HS-5 (cell line): ENCODE data around the gene CSTA.

Experiments used
- DNase-seq: peaks from one replicate; pipeline ENCODE4 v3.0.0-alpha.2; 2012; ENCODE audit warnings: low read depth

Gene CSTA

DNA sequence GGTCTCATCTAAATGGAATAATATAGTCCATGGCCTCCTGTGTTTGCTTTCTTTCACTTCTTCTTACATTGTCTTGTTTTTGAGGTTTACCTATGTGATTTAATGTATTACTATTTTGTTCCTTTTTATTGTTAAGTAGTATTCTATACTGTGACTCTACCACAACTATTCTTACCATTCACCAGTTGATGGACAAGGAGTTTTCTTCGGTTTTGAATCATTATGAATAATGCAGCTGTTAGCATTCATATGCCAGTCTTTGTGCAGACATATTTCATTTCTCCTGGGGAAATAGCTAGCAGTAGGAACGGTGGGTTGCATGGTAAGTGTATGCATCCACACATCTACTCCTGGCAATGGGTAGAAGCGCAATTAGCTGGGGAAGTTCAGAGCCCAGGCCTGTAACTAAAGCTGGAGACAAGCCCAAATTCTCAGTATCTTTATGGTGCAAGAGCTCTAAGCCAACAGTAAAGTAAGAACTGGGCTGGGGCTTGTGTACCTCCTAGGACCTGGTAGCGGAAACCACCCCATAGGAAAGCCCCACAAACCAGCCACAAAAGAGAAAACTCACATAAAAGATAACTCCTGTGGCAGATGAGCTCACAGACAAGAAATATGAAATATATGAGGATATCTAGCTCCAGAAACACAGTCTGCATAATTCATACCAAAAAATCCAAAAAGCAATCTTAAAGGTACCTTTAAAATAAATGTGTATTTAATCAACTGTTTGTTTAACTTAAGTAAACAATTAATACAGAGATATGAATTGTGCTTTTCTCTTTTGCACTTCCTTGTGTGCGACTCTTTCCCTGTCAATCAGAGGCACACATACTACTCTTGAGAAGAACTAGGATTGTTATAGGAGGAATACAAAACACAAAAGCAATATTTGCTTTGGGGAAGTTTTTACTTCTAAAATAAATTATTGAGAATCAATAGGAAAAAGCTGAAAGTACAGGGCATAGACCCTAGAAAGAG lies 2.7 kb upstream of the CSTA start:
- no peak for DNase-seq

GRCh38 chr3:122325769-122326168 lies 721 bp downstream of the CSTA start:
- no peak for DNase-seq

DNA sequence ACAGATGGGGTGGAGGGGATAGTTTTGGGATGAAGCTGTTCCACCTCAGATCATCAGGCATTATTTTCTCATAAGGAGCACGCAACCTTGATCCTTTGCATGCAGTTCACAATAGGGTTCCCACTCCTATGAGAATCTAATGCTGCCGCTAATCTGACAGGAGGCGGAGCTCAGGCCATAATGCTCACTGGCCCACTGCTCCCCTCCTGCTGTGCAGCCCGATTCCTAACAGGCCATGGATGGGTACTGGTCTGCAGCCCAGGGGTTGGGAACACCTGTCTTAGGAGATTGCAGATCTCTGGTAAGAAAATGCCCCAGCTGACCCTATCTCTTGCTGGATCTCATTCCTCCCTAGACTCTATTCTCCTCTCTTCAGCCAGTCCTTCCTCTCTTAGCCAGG lies 6.8 kb downstream of the CSTA start:
- no peak for DNase-seq

DNA sequence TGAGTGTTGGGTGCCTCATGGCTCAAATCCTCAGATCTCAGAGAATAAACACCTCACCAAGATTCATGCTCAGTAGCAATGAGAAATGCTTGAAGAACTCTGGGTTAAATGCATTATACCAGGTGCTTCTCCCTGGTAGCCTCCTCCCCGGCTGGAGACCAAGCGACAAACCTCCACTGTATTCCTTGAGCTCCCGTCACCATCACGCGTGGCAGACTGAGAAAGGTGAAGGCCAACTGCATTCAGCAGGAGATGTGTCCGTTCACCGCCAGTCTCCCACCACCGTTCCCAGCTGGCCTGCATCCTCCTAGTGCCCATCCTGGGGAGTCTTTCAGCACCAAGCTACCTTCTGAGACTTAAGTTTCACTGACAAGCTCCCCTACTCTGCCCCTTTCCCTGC lies 7.5 kb downstream of the CSTA start:
- DNase-seq = no peak

DNA sequence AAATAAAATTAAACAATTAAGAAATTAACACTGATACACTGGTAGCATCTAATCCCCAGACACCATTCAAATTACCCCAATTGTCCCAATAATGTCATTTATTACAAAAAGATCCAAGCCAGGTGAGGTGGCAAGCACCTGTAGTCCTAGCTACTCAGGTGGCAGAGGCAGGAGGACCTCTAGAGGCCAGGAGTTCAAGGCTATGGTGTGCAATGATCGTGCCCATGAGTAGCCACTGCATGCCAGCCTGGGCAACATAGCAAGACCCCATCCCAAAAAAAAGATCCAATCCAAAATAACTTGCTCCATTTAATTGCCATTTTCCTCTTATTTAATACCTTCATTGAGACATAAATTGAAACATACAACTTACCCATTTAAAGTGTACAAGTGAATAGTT lies 17.8 kb downstream of the CSTA start:
- no peak for DNase-seq

DNA sequence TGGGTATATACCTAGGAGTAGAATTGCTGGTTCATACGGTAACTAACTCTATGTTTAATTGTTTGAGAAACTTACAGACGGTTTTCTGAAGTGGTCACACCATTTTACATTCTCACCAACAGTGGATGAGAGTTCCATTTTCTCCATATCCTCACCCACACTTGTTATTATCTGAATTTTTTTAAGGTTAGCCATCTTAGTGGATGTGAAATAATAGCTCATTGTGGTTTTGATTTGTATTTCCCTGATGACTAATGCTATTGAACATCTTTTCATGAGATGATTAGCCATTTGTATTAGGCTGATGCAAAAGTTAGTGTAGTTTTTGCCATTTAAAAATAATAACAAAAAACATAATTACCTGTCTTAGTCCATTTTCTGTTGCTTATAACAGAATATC lies 18.6 kb downstream of the CSTA start:
- DNase-seq = no peak

DNA sequence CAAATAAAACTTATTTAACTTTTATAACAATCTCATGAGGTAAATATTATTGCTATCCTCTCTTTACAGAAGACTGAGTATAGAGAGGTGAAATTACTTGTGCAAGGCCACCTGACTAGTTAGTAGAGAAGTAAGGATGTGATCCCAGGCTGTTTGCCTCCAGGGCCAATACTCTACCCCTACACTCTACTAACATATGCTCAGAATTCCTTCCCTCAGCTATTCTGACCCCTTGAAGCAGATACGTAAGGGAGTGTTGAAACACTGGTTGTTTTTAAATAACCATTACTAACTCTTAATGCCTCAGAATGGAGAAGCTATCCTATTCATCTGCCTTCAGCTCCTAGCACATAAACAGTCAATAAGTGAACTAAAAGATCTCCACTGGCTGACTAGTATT lies 24.1 kb downstream of the CSTA start:
- DNase-seq = no peak

DNA sequence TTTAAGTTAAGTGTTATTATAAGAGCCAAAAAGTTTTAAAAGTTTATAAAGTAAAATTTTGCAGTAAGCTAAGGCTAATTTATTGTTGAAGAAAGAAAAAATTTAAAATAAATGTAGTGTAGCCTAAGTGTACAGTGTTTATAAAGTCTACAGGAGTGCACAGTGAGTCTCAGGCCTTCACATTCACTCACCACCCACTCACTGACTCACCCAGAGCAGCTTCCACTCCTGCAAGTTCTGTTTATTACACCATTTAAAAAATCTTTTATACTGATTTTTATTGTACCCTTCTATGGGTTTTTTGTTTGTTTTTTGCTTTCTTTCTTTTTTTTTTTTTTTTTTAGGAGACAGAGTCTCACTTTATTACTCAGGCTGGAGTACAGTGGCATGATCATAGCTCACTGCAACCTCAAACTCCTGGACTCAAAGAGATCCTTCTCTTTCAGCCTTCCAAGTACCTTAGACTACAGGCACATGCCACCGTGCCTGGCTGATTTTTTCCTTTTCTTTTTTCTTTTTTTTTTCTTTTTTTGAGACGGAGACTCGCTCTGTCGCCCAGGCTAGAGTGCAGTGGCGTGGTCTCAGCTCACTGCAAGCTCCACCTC lies 25.9 kb downstream of the CSTA start:
- no peak for DNase-seq

- no peak for DNase-seq
Measured at GRCh38 chr3:122351612-122352011, 26.6 kb downstream of the CSTA start.

GRCh38 chr3:122353215-122353614 lies 28.2 kb downstream of the CSTA start:
- no peak for DNase-seq

DNA sequence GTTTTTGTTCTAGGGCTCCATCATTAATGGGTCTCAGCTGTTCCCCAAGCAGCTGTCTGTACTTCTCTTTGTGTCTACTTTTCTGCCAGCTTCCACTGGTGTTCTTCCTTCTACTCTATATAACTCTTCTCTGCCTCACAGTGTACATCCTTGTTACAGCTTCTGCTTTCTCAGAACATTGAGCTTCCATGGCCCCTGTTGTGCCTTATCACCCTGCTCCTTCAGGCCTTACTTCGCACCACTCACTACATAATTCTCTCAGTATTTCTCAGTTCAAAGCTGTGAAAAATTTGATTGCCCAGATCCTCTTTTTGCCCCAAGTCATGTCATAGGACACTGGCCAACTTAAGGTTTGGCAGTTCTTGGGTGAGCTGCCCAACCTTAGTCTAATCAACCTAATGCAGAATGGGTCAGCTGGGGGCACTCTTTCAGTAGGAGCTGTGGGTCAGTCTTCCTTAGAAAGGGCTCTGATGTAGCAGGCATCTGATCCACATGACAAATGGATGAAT lies 28.9 kb downstream of the CSTA start:
- DNase-seq = no peak

- DNase-seq = no peak
Measured at GRCh38 chr3:122355612-122356011, 30.6 kb downstream of the CSTA start.

DNA sequence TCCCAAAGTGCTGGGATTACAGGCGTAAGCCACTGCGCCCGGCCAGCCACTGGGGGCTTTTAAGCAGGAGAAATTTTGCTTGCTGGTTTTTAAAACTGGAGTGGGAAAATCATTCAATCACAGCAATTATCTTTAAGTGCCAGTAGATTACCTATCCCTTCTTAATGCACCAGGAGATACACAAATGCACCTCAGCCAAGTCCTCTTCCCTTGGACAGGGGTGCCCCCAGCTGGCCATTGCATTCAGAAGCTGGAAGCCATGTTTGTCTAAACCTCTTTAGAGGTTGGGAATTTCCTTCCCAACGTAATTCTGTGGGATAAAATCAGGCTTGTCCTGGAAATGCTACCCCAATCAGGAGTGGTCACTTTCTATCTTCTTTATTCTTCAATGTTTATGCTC lies 31.4 kb downstream of the CSTA start:
- DNase-seq = no peak

- no peak for DNase-seq
Measured at GRCh38 chr3:122357828-122358702, 33.0 kb downstream of the CSTA start.

- no peak for DNase-seq
Measured at GRCh38 chr3:122358703-122359032, 33.6 kb downstream of the CSTA start.

- no peak for DNase-seq
Measured at GRCh38 chr3:122362026-122362425, 37.0 kb downstream of the CSTA start.

DNA sequence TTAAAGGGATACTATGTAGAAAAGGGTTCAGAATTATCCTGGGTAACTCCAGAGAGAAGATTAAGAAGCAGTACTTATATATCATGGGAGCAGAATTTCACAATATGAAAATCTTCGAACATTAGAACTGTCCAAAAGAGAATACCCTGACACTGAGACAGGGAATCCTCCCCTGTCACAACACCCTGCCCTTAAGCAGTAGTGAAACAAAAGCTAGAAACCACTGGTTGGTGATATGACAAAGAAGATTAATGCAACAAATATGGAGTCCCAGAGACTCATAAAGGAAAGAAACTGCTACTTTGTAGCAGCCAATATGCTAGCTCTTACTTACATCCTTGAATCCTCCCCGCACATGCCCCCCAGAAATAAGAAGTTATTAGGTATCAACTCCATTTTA lies 39.4 kb downstream of the CSTA start:
- DNase-seq = no peak

- no peak for DNase-seq
Measured at GRCh38 chr3:122365073-122365472, 40.0 kb downstream of the CSTA start.

GRCh38 chr3:122365582-122366378 lies 40.7 kb downstream of the CSTA start:
- DNase-seq = peak; percentile 35

DNA sequence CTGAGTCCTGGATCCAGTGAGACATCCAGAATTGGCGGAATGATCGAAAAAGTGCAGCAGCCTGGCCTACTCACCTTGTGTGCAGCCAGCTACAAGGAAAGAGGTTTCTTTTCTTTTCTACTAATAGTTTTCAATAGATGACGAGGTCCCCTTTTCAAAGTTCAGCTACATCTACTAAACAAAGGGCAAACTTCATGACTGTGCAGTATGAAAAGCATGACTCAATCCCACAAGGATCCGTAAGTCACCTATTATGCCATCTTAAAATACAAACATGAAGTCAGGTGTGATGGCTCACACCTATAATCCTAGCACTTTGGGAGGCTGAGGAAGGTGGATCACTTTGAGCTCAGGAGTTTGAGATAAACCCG lies 41.3 kb downstream of the CSTA start:
- DNase-seq = no peak

GRCh38 chr3:122374034-122374433 lies 49.0 kb downstream of the CSTA start:
- no peak for DNase-seq

DNA sequence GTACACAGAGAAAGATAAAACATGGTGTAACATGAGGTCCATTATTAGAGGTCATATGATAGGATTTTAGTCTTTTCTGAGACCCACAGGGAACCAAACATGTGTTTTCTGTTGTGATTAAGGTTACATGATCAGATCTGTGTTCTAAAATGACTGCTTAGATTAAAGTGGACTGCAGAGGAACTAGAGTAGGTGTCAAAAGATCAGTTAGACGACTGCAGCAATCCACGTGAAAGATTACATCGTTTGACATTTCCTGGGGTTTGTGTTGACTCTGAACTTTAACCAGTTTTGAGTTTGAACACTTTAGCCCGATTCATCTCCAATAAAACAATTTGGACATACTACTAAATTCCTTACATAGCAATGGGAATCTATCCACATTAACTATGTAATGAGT lies 52.9 kb downstream of the CSTA start:
- DNase-seq = no peak
